ENCODE data around the gene RNF217. TPM values are rescaled to one million over a fixed set of nuclear protein-coding genes. Genes with fewer than 3 reads are reported as not detected.

The RNF217 gene
- total RNA-seq, 1 donor from 2014 or later = 17.8 TPM

GRCh38 chr6:125138083-125138482 is 175.8 kb downstream of the RNF217 start:
- no peak for DNase-seq

GRCh38 chr6:125140808-125141207 is 178.6 kb downstream of the RNF217 start:
- no peak for DNase-seq

Other genes with a start within 250 kb of the RNF217 start
- gene TPD52L1, start 191.3 kb downstream of the RNF217 start, total RNA-seq = 1.4 TPM

All from occipital lobe (tissue), 2 donors.